Common myeloid progenitor, CD34-positive (primary cell): ENCODE results near the gene SUFU.
"Not testable (repeated sequence)": the region's sequence is repeated elsewhere in the genome, so short reads cannot be mapped to it uniquely, and the experiment has no call there.

ENCODE experiments used
- CTCF ChIA-PET: fragments of 350-600 bp; sonication (Branson Sonifier 250); formaldehyde crosslinking; loops from one replicate; lab custom pipeline; 2021; ENCODE audit warnings: antibody characterized with exemption; lab: Charles Lee
- POLR2A ChIA-PET: fragments of 350-600 bp; sonication (Branson Sonifier 250); formaldehyde crosslinking; loops from one replicate; lab custom pipeline; 2021; ENCODE audit warnings: antibody characterized with exemption; lab: Charles Lee
- DNase-seq, 3 donors: peaks; one replicate each; pipeline versions ENCODE4 v3.0.0 to v3.0.0-alpha.2; 2013
- H3K27ac ChIP-seq, 2 experiments: 1 replicate in 1 of 2; 2 replicates in 1 of 2; pipeline ENCODE4 v1.7.0; 2013; ENCODE audit warnings: inconsistent platforms in 2 of 2, low read length in 2 of 2, mild to moderate bottlenecking in 2 of 2, low read depth in 1 of 2, moderate library complexity in 1 of 2; ENCODE audit not compliant: severe bottlenecking in 2 of 2, insufficient read depth in 1 of 2, poor library complexity in 1 of 2
- H3K27me3 ChIP-seq, 5 experiments: replicated peaks in 2 of 5; 1 replicate in 3 of 5; 2 replicates in 2 of 5; pipeline versions ENCODE4 v1.6.1 to v1.7.0; 2013; ENCODE audit warnings: low read length in 4 of 5, mild to moderate bottlenecking in 2 of 5, moderate library complexity in 2 of 5, inconsistent platforms in 1 of 5; ENCODE audit not compliant: insufficient read depth in 5 of 5, control insufficient read depth in 4 of 5
- H3K36me3 ChIP-seq, 4 experiments: 1 replicate in 2 of 4; 2 replicates in 2 of 4; pipeline versions ENCODE4 v1.6.1 to v1.7.0; 2013; ENCODE audit warnings: low read length in 3 of 4, control low read depth in 1 of 4, mild to moderate bottlenecking in 1 of 4; ENCODE audit not compliant: control insufficient read depth in 4 of 4, insufficient read depth in 4 of 4
- H3K4me1 ChIP-seq, 4 experiments: 1 replicate in 3 of 4; 2 replicates in 1 of 4; pipeline versions ENCODE4 v1.6.1 to v1.7.1; 2013; ENCODE audit warnings: low read length in 3 of 4, mild to moderate bottlenecking in 3 of 4, control low read depth in 1 of 4, inconsistent platforms in 1 of 4, moderate library complexity in 1 of 4; ENCODE audit not compliant: control insufficient read depth in 4 of 4, insufficient read depth in 4 of 4; ENCODE audit errors: control extremely low read depth in 1 of 4
- H3K4me3 ChIP-seq, 7 experiments: 1 replicate in 4 of 7; 2 replicates in 3 of 7; pipeline versions ENCODE4 v1.5.1 to v1.7.0; 2013; ENCODE audit warnings: mild to moderate bottlenecking in 7 of 7, low read length in 6 of 7, moderate library complexity in 6 of 7, inconsistent platforms in 2 of 7, low read depth in 2 of 7, control low read depth in 1 of 7; ENCODE audit not compliant: insufficient read depth in 4 of 7, control insufficient read depth in 1 of 7; ENCODE audit errors: extremely low read depth in 1 of 7
- H3K9me3 ChIP-seq, 5 experiments: 1 replicate in 4 of 5; 2 replicates in 1 of 5; pipeline versions ENCODE4 v1.6.1 to v1.7.1; 2013; ENCODE audit warnings: low read length in 4 of 5, mild to moderate bottlenecking in 2 of 5, inconsistent platforms in 1 of 5, low read depth in 1 of 5, moderate library complexity in 1 of 5; ENCODE audit not compliant: control insufficient read depth in 4 of 5, insufficient read depth in 2 of 5; ENCODE audit errors: control extremely low read depth in 1 of 5
- WGBS: methylation state at CpG from one replicate; pipeline ENCODE4 v1.1.5; 2013; ENCODE audit not compliant: insufficient coverage; 5-methylcytosine and 5-hydroxymethylcytosine counted together

The SUFU gene

GRCh38 chr10:102522874-102523249 is 19.1 kb downstream of the SUFU start:
- Histone ChIP-seq H3K9me3 (no peaks in the 10 kb centered on the region), H3K27ac (no peak overlapping the region), H3K4me3 (no peak overlapping the region), H3K27me3 (no peaks in the 10 kb centered on the region), H3K36me3 (peaks cover 13 to 21% (median 19%) of the 10 kb centered on the region in 4 experiments), H3K4me1 (no peaks in the 10 kb centered on the region)
- WGBS = 100% methylated on average over 1 of the region's 1 CpG
- ChIA-PET CTCF (interaction anchor here (1.3 kb wide), 1 partner anchor 44 kb away, joined by 3 read pairs; no protein-coding TSS in a partner anchor), POLR2A (no interaction called here)
- no peak for DNase-seq

GRCh38 chr10:102523250-102524029 is 19.7 kb downstream of the SUFU start:
- no peaks in the 10 kb centered on the region for H3K4me1 ChIP-seq
- ChIA-PET POLR2A (no interaction called here), CTCF (interaction anchor here (1.3 kb wide), 1 partner anchor 44 kb away, joined by 3 read pairs; no protein-coding TSS in a partner anchor)
- peaks cover 12 to 19% (median 17%) of the 10 kb centered on the region in 4 experiments for H3K36me3 ChIP-seq
- WGBS = 100% methylated on average over 3 of the region's 7 CpGs
- no peaks in the 10 kb centered on the region for H3K9me3 ChIP-seq
- DNase-seq = no peak
- H3K4me3 ChIP-seq = no peak overlapping the region
- H3K27ac ChIP-seq = no peak overlapping the region
- H3K27me3 ChIP-seq = no peaks in the 10 kb centered on the region

GRCh38 chr10:102524746-102525145 is 21.0 kb downstream of the SUFU start:
- CTCF ChIA-PET = interaction anchor here (1.0 kb wide), 1 partner anchor 71 kb away, joined by 4 read pairs; no protein-coding TSS in a partner anchor
- 100% methylated on average over 1 of the region's 4 CpGs for WGBS
- POLR2A ChIA-PET = interaction anchor here (0.5 to 0.6 kb wide), 2 partner anchors 255 to 398 kb away, joined by 5 to 6 read pairs; no protein-coding TSS in a partner anchor

GRCh38 chr10:102527546-102527945 is 23.8 kb downstream of the SUFU start:
- no peaks in the 10 kb centered on the region for H3K9me3 ChIP-seq
- H3K4me1 ChIP-seq = no peaks in the 10 kb centered on the region
- CTCF ChIA-PET = interaction anchor here (1.0 kb wide), 1 partner anchor 51 kb away, joined by 3 read pairs; no protein-coding TSS in a partner anchor
- POLR2A ChIA-PET = interaction anchor here (1.2 kb wide), 1 partner anchor 16 kb away, joined by 5 read pairs; no protein-coding TSS in a partner anchor
- no peaks in the 10 kb centered on the region for H3K27me3 ChIP-seq
- 100% methylated on average over 1 of the region's 2 CpGs for WGBS
- peaks cover 10 to 16% (median 11%) of the 10 kb centered on the region in 4 experiments for H3K36me3 ChIP-seq
- DNase-seq = no peak
- no peak overlapping the region for H3K4me3 ChIP-seq
- no peak overlapping the region for H3K27ac ChIP-seq

More at GRCh38 chr10:102524746-102525145, 21.0 kb downstream of the SUFU start:
- Histone ChIP-seq H3K4me3 (no peak overlapping the region), H3K27me3 (no peaks in the 10 kb centered on the region), H3K27ac (no peak overlapping the region), H3K9me3 (no peaks in the 10 kb centered on the region), H3K4me1 (no peaks in the 10 kb centered on the region), H3K36me3 (peaks cover 12 to 19% (median 17%) of the 10 kb centered on the region in 4 experiments)
- no peak for DNase-seq

GRCh38 chr10:102534333-102534732 is 30.6 kb downstream of the SUFU start:
- CTCF ChIA-PET = interaction anchor here (1.6 kb wide), 1 partner anchor 30 kb away, joined by 4 read pairs; the partner anchor contains the start of gene SUFU
- DNase-seq = no peak
- Histone ChIP-seq H3K27ac (no peak overlapping the region), H3K27me3 (no peaks in the 10 kb centered on the region), H3K4me1 (peaks cover 0 to 5% (median 0%) of the 10 kb centered on the region in 4 experiments), H3K4me3 (no peak overlapping the region), H3K9me3 (no peaks in the 10 kb centered on the region), H3K36me3 (peaks cover 3 to 8% (median 4%) of the 10 kb centered on the region in 4 experiments)
- POLR2A ChIA-PET = no interaction called here
- 85% methylated on average over 10 of the region's 13 CpGs for WGBS

- CTCF ChIA-PET, H3K27me3 ChIP-seq, H3K4me1 ChIP-seq, POLR2A ChIA-PET, H3K9me3 ChIP-seq, DNase-seq, H3K4me3 ChIP-seq, H3K27ac ChIP-seq, H3K36me3 ChIP-seq: not testable (repeated sequence)
- WGBS = 95% methylated on average over 8 of the region's 9 CpGs
Measured at GRCh38 chr10:102534966-102535365, 31.2 kb downstream of the SUFU start.
